GM21367 (cell line): Measurements from ENCODE around the gene TMEM165.

Experiments
- ATAC-seq: cut with Tn5 transposase; IDR thresholded peaks from one replicate; pipeline ENCODE4 v1.9.1; 2021; ENCODE audit not compliant: unreplicated experiment

Gene TMEM165

DNA sequence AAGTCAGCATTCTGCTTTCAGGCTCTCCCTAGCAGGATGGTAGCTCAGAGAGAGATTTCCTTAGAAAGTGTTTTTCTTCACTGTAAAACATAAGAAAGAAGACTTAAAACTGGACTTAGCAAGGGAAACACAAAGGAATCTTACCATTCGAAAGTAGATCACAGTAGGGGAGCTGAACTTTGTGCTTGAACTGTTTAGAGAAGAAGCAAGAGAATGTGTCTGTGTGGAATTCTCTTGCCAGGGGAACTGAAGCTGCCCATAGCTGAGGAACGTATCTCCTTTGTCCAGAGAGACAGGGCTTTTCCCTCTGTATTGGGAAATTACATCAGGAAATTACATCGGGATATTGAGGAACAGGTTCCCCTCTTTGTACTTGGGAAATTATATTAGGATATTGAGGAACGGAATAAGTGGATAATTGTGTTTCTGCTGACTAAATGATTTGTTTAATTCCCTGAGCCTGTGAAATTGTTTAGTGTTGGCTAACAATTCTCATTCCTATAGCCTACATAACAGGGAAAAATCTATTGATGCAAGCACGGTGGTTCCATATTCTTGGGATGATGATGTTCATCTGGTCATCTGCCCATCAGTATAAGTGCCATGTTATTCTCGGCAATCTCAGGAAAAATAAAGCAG lies 28.6 kb upstream of the TMEM165 start:
- no peak for ATAC-seq

DNA sequence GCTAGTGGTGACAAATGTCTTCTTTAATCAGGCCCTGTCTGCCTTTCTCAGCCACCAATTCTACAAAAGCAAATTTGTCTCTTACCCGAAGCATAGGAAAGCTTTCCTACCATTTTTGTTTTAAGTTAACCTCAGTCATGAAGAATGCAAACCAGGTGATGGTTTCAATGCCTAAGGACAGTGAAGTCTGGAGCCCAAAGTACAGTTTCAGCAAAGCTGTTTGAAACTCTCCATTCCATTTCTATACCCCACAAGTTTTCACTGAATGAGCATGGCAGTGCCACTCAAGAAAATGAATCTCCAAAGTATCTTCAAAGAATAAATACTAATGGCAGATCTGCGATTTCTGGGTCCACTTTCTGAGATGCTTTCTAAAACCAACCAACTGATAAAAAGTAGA lies 25.8 kb upstream of the TMEM165 start:
- ATAC-seq: no peak

DNA sequence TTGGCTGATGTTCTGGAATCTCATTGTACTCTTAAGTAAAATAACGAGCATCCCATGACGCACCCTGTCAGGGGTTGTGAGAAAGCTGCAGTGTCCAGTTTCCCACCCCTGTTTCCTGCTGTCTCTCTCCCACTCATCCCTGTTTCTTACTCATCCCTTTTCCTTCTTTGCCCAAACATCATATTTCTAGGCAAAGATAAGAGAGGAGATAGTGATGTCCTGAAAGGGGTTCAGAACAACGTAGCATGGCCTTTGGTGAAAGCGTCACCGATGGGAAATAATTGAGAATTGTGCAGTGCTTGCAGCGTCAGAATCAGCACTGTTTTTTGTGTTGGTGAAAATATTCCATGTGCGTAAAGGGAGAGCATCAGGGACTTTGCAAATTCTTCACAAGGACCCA lies 23.5 kb upstream of the TMEM165 start:
- no peak for ATAC-seq

DNA sequence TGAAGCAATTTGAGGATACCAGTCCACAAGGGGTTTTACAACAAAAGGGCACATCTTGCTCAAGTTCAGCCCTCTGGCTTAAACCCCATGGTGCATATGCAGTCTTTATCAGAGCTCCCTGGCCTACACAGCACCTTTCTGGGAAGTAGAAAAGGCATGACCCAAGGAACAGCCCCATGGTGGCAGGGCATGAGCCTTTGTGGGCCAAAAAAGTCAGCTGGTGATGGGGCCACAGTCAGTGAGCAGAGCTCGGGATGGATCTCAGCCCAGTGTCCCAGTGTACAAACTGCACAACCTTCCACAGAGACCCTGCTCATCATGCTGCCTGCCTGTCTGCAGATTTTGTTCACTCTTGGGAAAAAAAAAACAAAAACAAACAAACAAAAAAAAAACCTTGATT lies 22.3 kb upstream of the TMEM165 start:
- ATAC-seq: no peak

DNA sequence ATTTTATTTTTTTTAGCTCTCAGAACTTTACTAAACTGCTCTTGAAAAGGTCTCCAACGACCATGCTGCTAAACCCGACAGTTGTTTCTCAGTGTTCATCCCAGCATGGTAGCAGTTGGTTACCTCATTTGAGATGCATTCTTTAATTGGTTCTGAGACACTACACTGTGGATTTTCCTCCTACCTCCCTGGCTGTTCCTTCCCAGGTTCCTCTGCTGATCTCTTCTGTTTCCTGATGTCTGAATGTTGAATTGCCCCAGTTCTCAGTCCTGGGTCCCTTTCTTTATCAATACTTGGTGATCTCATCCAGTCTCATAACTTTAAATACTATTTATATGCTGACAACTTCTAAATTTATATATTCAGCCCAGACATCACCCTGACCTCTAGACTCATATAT lies 19.1 kb upstream of the TMEM165 start:
- no peak for ATAC-seq

DNA sequence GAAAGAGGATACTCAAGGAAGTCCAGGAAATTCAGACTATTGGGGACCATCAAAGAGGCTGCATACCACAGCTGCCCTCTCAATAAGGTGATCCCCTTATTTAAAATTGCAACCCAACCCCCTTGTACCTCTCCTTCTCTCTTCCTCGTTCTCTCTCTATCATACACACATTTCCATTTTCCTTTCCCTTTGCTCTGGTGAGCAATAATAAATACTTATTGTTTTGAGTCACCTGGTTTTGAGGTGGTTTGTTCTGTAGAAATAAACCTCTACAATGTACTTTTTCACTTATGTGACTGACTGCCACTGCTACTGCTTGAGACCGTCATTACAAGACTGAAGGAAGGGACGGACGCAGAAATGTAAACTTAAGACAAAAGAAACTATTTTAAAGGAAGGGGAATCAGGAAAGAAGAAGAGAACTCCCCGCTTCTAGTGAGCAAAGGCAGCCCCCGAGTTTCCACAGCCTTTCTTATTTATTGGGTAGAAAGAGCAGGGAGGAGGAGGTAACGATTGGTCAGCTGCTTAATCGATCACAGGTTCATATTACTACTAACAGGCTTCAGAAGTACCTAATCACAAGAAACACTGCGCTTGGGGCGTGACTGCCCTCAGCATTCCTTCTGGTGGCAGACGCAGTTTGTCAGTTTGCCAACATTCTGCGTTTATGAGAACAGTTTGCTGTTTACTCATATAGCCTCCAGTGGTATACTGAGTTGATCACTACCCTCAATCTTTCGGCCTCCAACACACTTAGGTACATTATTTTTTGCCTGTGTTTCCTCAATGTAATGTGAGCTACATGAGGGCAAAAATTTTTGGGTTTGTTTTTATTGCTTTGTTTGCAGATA lies 16.9 kb upstream of the TMEM165 start:
- no peak for ATAC-seq

DNA sequence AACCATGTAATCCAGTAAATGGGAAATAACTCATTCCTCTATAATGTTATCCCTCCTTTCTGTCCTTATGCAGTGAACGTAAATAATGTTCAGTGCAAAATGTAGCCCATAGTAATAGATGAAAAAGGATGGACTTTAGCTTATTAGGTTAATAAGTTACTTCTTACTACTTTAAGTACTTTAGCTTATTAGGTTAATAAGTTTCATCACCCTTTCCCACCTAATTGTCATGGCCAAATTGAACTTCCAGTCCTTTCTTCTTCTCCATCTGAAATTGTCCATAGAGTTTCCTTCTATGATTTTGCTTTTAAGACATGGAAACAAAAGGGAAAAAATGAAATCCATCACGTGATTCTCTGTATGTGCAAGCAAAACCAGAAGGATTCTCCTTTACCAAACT lies 15.2 kb upstream of the TMEM165 start:
- ATAC-seq: no peak

DNA sequence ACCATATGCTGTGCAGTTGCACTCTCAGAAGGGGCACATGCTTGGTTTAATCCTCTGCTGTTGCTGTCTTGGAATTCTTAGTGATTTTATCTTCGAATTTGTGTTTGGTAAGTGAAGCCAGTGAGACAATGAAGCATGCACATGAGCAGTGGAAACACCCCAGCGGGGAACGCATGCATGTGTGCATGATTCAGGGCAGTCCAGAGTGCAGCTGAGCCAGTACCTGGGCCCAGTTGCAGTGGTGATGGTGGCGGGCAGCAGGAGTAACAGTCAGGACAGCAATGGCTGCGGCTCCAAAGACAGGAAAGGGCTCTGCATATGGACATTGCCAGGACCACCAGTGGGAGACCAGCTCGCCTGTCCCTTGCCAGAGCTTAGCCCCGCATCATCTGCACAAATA lies 14.3 kb upstream of the TMEM165 start:
- ATAC-seq: no peak

DNA sequence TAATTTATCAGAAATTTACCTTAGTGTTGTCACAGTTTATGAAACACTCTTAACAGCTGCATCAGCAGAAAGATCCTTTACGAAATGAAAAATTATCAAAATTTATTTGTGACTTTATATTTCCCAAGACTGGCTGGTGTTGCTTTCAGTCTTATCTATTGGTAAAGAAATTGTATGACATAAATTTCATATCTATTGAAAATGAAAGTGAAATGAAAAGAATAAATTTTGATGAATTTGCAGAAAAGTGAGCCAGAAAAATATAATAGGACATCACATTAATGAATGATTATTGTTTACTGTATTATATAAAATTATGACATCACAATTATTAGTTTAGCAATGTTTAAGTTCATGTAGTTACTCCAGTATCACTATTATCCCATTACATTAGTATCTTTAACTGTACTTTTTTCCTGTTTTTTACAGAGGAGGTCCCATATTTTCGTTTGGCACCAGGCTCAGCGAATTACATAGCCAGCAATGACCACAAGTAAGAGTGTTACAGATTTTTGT lies 13.2 kb upstream of the TMEM165 start:
- ATAC-seq: no peak

DNA sequence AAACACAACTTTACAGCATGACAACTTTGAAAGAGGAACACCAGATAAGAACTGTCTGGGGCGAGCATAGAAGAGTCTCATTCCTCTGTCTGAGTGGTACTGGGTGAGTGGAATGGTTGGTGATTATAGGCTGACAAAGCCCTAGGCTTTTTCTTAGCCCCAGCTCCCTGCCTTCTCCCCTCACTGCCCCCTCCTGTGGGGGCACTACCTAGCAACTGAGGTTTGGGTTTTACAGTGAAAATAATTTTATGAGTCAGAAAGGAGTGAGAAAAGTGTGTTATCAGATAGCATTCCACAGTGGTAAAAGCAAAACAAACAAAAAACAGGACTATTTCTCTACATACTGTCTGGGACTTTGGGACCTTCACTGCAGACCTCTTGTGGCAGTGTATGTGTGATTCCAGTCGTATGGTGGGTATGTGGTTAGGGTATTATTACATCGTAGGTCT lies 10.5 kb upstream of the TMEM165 start:
- no peak for ATAC-seq

DNA sequence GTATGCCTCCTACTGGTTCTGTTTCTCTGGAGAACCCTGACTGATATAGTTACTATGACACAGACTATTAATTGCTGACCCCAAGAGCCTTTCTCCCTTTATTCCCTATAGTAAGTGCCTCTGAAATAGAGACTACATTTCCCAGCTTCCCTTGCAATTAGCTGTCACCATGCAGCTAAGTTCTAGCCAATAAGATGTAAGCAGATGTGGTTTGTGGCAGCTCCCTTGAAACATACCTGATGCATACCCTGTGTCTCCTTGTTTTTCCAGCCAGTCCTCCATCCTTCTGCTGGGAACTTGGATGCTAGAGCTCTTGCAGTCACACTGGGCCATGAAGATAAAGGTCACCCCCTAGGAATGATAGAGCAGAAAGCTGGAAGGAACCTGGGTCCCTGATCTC lies 9.7 kb upstream of the TMEM165 start:
- peak; percentile 78 for ATAC-seq

DNA sequence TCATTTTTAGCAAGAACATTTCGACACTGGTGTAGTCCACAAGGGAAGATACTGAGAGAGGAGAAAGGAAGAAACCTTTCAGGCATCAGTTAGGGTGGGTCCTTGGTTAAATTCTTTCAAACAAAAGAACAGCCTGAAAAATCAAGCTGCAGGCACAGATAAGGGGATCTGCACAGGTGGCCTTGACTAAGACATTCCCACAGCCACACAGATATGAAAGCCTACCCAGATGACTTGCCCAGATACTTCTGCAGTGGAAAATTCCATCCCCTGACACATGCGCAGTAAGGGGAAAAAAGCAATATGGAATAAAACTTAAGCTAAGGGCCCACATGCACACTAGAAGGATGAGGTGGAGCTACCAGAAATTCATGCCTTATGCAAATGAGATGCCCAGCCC lies 8.9 kb upstream of the TMEM165 start:
- ATAC-seq: no peak

DNA sequence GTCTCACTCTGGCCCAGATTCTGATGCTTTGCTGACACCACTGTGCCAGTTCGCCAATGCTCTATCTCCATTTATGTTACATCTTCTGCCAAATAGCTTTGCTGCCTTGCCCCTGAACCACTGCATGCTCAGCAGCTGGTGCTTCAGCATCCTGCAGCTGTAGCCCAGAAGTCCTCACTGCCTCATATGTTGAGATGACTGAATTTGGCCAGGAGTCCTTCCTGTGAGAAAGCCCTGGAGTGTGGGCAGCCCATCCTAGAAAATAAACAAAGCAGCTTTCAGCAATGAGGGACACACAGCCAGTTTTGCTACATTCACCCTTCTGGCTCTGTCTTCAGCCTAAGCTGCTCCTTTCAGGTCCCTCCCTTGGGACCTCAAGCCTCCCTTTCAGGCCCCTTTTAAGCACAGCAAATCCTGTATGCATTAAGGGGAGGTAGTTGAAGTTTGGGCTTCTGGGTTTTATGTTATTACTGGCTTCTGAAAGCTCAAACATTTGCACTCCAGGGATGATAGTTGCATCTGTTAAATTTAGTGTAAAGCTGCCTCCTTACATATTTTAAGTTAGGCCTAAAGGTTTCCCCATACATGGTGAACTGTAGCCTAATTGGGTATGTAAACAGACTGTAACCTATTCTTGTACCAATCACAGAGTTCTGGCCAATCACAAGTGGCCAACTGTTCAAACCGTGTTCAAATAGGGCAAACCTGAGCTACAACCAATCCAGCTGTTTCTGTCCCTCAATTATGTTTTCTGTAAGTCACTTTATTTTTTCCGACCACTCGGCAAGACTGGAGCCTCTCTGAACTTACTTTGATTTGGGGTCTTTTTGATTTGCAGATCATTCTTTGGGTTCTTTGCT lies 2.1 kb upstream of the TMEM165 start:
- no peak for ATAC-seq

DNA sequence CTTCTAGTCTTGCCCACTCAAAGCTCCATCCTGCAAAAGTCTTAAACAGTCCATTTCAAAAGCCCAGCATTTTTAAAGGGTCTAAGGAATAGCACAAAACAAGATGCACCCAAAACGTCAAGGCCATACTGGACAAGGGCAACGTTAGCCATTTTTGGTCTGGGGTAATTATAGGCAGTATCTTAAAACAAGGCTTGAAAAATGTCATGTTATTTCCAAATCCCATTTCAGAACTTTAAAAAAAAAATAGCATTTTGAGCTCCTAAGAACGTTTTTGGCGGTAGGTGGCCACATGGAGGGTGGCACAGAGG lies 584 bp upstream of the TMEM165 start:
- ATAC-seq: peak; percentile 1

DNA sequence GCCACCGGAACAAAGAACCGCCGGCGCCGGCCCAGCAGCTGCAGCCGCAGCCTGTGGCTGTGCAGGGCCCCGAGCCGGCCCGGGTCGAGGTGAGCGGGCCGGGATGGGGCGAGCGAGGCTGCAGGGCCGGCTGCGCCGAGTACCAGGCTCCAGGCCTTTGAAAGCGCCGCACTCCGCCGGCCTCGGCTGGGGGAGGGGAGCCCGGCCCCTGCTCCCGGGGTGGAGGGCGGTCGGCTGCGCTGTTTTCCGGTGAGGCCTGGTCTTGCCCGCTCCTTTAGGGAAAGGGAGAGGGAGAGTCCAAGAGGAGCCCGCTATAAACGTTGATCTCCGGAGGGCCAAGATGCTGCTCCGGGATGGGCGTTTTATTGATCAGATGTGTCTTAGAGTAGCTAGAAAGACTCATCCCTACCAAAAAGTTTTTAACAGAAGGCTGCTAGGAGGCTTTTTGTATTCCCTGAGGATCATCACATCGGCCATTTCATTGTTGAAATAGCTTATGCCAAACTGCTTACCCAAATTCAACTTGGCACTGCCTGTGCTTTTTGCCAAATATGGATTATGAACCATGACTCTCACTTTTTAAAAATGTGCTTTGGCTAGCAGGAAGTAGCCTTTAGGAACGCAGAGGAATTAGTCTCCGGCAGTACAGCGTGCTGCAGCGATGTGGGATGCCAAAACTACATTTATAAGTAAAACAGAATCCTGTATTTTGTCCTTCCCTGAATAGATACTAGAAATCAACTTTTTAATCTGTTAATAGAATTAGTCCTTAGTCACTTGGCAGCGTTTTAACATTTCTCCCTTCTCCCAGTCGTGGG lies 760 bp downstream of the TMEM165 start:
- no peak for ATAC-seq

DNA sequence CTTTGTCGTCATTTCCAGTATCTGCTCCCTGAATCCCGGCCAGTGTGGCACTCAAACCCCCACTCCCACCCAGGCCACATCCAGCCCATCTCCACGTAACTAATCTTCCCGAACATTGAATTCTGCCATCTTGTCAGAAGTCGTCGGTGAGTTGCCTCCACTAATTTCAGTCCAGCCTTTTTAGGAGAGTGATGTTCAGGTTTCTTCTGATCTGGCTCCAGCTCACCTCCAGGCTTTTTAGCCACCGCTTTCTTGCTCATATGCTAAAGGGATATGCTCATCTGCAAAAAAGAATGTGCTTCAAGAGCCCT lies 1.3 kb downstream of the TMEM165 start:
- no peak for ATAC-seq

DNA sequence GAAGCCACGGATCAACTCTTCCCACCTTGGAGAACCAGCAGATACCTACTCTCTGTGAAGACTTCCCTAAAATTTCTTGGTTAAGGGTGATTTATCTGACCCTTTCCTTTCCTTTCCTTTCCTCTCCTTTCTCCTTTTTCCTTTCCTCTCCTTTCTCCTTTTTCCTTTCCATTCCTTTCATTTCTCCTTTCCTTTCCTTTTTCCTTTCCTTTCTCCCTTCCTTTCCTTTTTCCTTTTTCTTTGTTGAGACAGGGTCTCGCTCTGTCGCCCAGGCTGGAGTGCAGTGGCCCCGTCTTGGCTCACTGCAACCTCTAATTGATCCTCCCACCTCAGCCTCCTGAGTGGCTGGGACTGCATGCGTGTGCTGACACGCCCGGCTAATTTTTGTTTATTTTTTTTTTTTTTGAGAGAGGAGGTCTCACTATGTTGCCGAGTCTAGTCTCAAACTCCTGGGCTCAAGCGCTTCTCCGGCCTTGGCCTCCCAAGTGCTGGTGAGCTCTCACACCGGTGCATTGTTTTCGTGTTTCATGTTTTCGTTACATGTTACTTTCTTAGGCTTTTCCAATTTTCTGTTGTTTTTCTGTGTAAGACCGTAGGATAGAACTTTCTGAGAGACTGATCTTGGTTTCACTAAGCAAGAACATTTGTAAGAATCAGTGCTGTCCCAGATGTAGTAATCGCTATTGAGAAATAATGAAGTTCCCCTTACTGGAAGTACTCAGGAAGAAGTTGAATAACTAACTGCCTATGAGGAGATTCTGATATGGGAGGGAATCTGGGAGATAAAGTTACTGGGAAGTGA lies 2.0 kb downstream of the TMEM165 start:
- no peak for ATAC-seq

DNA sequence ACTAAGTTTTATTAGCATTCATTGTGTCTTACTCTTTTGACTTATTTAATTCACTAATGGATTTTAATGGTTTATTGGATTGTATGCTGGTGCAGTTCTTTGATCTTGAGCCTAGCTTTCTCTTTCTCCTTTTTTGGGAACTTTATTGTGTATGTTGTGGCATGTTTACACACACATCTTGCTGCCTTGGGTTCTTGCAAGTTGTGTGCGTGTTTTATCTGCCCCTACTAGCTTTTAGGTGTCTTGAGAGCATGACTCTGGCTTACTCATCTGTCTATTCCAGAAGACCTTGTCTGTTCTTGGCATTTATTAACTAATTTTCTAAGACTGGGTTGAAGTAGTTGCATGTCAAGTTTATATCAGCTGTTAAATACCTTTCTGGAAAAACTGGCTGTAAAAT lies 2.7 kb downstream of the TMEM165 start:
- ATAC-seq: no peak

DNA sequence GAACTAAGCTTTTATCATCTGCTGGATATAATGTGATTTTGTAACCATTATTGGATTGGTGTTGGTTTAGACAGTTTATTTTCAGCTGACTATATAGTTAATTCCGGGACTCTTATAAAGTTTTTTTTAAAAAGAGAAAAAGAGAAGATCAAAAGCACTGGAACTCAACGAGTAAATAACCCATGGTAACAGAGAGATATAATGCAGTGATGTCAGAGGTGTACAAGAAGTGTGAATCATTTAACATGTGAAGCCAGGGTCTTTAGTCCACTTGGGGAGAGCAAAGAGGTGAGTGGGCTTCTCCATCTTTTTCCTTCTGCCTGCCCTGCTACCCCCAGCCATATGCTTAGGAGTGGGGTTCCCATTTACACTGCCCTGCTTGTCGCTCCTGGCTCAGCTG lies 3.2 kb downstream of the TMEM165 start:
- no peak for ATAC-seq

DNA sequence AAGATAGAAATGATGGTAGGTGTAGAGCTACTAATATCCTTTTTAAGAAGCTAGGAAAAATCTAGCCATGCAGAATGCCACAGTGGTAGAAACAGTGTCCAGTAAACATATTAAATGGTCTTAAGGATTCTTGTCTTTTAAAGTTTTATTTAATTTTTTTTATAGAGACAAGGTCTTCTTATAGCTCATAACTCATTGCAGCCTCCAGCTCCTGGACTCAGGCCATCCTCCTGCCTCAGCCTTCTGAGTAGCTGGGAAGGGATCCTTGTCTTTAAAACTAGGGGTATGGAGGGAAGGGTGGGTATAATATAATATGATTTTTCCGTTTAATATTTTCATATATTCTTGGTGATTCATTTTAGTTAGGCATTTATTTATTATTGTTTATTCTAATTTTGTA lies 3.8 kb downstream of the TMEM165 start:
- no peak for ATAC-seq
